Measurements from ENCODE around the gene CCR7. TPM values are rescaled to one million over a fixed set of nuclear protein-coding genes. Genes with fewer than 3 reads are reported as not detected.

The CCR7 gene
- total and polyA plus RNA-seq, 2 of the 13 experiments (the other 11 are each of a cell fraction or from before 2014, with no cell fraction given): 0.04 to 0.53 TPM

- TF ChIP-seq ETV5 (CRISPR knock-in tag; IDR thresholded peaks at IDR 0.05; ENCODE audit: borderline replicate concordance): no peak
- TF ChIP-seq ZKSCAN8 (CRISPR knock-in tag; IDR thresholded peaks at IDR 0.05; ENCODE audit: borderline replicate concordance): 0 out of 2 replicates have a peak, but pooled peaks have one; percentile 24
- TF ChIP-seq MED13 (CRISPR knock-in tag; IDR thresholded peaks at IDR 0.05): no peak
- TF ChIP-seq ZNF639 (CRISPR knock-in tag; conservative IDR thresholded peaks at IDR 0.05): 0 out of 2 replicates have a peak, but pooled peaks have one; percentile 41
- no peak for TF ChIP-seq CERS6 (CRISPR knock-in tag; IDR thresholded peaks at IDR 0.05)
- TF ChIP-seq CREB3 (CRISPR knock-in tag; IDR thresholded peaks at IDR 0.05): no peak
- TF ChIP-seq GLMP (CRISPR knock-in tag; IDR thresholded peaks at IDR 0.05; ENCODE audit: borderline replicate concordance): no peak
- TF ChIP-seq MYPOP (CRISPR knock-in tag; IDR thresholded peaks at IDR 0.05): no peak; the same call in 1 of the 2 replicates
- no peak for TF ChIP-seq MTA3 (CRISPR knock-in tag; IDR thresholded peaks at IDR 0.05)
- peak; percentile 67 for TF ChIP-seq TFDP2 (CRISPR knock-in tag; IDR thresholded peaks at IDR 0.05)
- peak; percentile 46; the same call in 1 of the 2 replicates for TF ChIP-seq NR2F6 (IDR thresholded peaks at IDR 0.05)
- peak; percentile 73 for TF ChIP-seq NR2F6 (CRISPR knock-in tag; IDR thresholded peaks at IDR 0.05)
- TF ChIP-seq BRD4 (CRISPR knock-in tag; IDR thresholded peaks at IDR 0.05): no peak
- TF ChIP-seq ZMAT3 (CRISPR knock-in tag; conservative IDR thresholded peaks at IDR 0.05): no peak
- no peak for TF ChIP-seq ZNF773 (CRISPR knock-in tag; IDR thresholded peaks at IDR 0.05; ENCODE audit: borderline replicate concordance)
- TF ChIP-seq FOXA1 (IDR thresholded peaks at IDR 0.05): no peak
- peak; percentile 83 for TF ChIP-seq FOXA1 (CRISPR knock-in tag; IDR thresholded peaks at IDR 0.05)
- no peak; the same call in 1 of the 2 replicates for TF ChIP-seq ERF (CRISPR knock-in tag; IDR thresholded peaks at IDR 0.05)
- TF ChIP-seq ZNF263 (CRISPR knock-in tag; IDR thresholded peaks at IDR 0.05): peak; percentile 31; the same call in 1 of the 2 replicates
- TF ChIP-seq NCOA1 (CRISPR knock-in tag; IDR thresholded peaks at IDR 0.05): no peak
- TF ChIP-seq ZNF160 (CRISPR knock-in tag; IDR thresholded peaks at IDR 0.05): no peak
- no peak for TF ChIP-seq CAMTA2 (CRISPR knock-in tag; IDR thresholded peaks at IDR 0.05; ENCODE audit: borderline replicate concordance)
- TF ChIP-seq ZFP1 (CRISPR knock-in tag; IDR thresholded peaks at IDR 0.05): no peak
- TF ChIP-seq WIZ (CRISPR knock-in tag; IDR thresholded peaks at IDR 0.05): no peak
- TF ChIP-seq CEBPG (CRISPR knock-in tag; IDR thresholded peaks at IDR 0.05): peak; percentile 80
- TF ChIP-seq PCBP2 (optimal IDR thresholded peaks at IDR 0.05; ENCODE audit: low read depth, low read length, poor library complexity, severe bottlenecking): no peak
Observed at GRCh38 chr17:40542558-40543411, 22.5 kb downstream of the CCR7 start (continued).
